ENCODE results near the gene PPIC. TPM values are rescaled to one million over a fixed set of nuclear protein-coding genes. Genes with fewer than 3 reads are reported as not detected.
A peak's percentile ranks its signal among the peaks of the same experiment; 100 is the strongest.

PPIC gene
- total RNA-seq, 1 donor from 2014 or later, result 5.7 TPM

DNA sequence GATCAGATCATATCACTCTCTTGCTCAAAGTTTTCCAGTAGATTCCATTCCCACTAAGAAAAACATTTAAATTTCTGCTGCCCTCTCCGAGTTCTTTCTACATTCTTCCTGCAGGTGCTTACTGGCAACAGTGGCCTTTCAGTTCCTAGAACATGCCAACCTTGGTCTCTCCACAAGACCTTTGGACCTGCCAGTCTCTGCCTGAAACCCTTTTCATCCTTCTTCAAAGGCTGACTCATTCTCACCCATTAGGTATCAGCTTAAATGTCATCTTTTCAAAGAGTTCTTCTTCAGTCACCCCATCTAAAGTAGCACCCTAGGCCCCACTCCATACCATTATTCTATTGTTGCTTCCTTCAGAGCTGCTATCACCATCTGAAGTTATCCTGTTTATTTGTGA, 21.8 kb downstream of the PPIC start:
- Mint-ChIP-seq H3K4me3 (ENCODE audit: unreplicated experiment) (no peak overlapping the region), H3K27me3 (ENCODE audit: unreplicated experiment) (peaks cover 2% of the 10 kb centered on the region), H3K27ac (ENCODE audit: unreplicated experiment) (no peak overlapping the region), H3K9me3 (ENCODE audit: unreplicated experiment) (peaks cover 2% of the 10 kb centered on the region), H3K4me1 (ENCODE audit: low read depth, unreplicated experiment) (no peaks in the 10 kb centered on the region), H3K36me3 (ENCODE audit: unreplicated experiment) (no peaks in the 10 kb centered on the region)
- DNase-seq, result no peak
- TF ChIP-seq, protein P1, sequence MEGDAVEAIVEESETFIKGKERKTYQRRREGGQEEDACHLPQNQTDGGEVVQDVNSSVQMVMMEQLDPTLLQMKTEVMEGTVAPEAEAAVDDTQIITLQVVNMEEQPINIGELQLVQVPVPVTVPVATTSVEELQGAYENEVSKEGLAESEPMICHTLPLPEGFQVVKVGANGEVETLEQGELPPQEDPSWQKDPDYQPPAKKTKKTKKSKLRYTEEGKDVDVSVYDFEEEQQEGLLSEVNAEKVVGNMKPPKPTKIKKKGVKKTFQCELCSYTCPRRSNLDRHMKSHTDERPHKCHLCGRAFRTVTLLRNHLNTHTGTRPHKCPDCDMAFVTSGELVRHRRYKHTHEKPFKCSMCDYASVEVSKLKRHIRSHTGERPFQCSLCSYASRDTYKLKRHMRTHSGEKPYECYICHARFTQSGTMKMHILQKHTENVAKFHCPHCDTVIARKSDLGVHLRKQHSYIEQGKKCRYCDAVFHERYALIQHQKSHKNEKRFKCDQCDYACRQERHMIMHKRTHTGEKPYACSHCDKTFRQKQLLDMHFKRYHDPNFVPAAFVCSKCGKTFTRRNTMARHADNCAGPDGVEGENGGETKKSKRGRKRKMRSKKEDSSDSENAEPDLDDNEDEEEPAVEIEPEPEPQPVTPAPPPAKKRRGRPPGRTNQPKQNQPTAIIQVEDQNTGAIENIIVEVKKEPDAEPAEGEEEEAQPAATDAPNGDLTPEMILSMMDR (IDR thresholded peaks at IDR 0.05; ENCODE audit: partially characterized antibody, unreplicated experiment), result no peak

DNA sequence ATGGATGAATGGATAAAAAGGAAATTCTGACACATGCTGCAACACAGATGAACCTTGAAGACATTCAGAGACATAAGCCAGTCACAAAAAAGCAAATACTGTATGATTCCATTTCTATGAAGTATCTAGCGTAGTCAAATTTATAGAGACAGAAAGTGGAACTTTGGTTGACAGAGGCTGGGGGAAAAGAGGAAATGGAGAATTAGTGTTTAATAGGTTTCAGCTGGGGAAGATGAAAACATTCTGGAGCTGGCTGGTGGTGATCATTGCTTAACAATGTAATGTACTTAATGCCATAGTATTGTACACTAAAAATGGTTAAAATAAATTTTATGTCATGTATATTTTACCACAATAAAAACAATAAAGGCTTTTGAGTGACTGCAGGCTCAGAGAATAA, 24.2 kb downstream of the PPIC start:
- Mint-ChIP-seq H3K9me3 (ENCODE audit: unreplicated experiment) (peaks cover 2% of the 10 kb centered on the region), H3K36me3 (ENCODE audit: unreplicated experiment) (no peaks in the 10 kb centered on the region), H3K4me3 (ENCODE audit: unreplicated experiment) (no peak overlapping the region), H3K4me1 (ENCODE audit: low read depth, unreplicated experiment) (peaks cover 15% of the 10 kb centered on the region), H3K27ac (ENCODE audit: unreplicated experiment) (no peak overlapping the region), H3K27me3 (ENCODE audit: unreplicated experiment) (peaks cover 2% of the 10 kb centered on the region)
- no peak for DNase-seq
- TF ChIP-seq, protein P1 (IDR thresholded peaks at IDR 0.05; ENCODE audit: partially characterized antibody, unreplicated experiment), result no peak

DNA sequence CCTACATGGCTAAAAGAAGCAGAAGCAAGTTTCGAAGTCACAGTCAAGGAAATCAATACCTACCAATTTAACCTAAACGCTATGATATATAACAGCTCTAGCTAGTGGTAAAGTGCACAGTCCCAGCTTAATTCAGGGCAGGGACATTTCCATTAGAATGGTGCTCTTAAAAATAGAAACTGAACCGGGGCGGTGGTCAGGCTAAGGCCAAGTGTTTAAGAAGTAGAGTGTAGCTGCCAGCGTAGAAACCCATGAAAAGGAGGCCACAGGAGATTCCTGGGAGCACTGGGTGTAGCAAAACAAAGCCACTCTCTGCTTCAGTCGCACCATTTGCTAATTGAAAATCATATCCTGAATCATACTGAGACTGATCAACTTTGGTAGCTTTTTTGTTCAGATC, 28.8 kb downstream of the PPIC start:
- peak overlapping the region; percentile 16 for H3K27ac Mint-ChIP-seq (ENCODE audit: unreplicated experiment)
- no peak overlapping the region for H3K4me3 Mint-ChIP-seq (ENCODE audit: unreplicated experiment)
- H3K36me3 Mint-ChIP-seq (ENCODE audit: unreplicated experiment), result no peaks in the 10 kb centered on the region
- peaks cover 2% of the 10 kb centered on the region for H3K9me3 Mint-ChIP-seq (ENCODE audit: unreplicated experiment)
- peaks cover 31% of the 10 kb centered on the region for H3K4me1 Mint-ChIP-seq (ENCODE audit: low read depth, unreplicated experiment)
- DNase-seq, result no peak
- no peaks in the 10 kb centered on the region for H3K27me3 Mint-ChIP-seq (ENCODE audit: unreplicated experiment)
- TF ChIP-seq, protein P1 (IDR thresholded peaks at IDR 0.05; ENCODE audit: partially characterized antibody, unreplicated experiment), result no peak

DNA sequence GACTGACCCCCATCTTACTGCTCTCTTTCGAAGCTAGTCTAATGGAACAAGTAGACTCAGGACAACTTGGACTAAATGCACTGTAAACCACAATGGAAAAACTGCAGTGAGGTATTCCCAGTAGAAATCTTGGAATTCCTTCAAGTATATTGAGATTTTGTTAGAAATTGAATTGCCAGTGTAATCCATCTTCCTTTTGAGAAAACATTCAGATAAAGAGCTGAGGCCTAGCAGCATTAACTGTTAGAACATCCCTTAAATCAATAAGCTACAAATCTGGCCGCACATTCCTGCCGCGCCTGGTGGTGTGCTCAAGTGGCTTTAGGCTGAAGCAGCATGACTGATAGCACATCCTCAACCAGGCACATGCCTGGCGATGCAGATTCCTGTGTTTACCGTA, 29.3 kb downstream of the PPIC start:
- Mint-ChIP-seq H3K4me3 (ENCODE audit: unreplicated experiment) (no peak overlapping the region), H3K36me3 (ENCODE audit: unreplicated experiment) (no peaks in the 10 kb centered on the region), H3K27me3 (ENCODE audit: unreplicated experiment) (no peaks in the 10 kb centered on the region), H3K9me3 (ENCODE audit: unreplicated experiment) (peaks cover 3% of the 10 kb centered on the region), H3K4me1 (ENCODE audit: low read depth, unreplicated experiment) (peaks cover 32% of the 10 kb centered on the region), H3K27ac (ENCODE audit: unreplicated experiment) (no peak overlapping the region)
- DNase-seq, result peak; percentile 32
- TF ChIP-seq, protein P1 (IDR thresholded peaks at IDR 0.05; ENCODE audit: partially characterized antibody, unreplicated experiment), result no peak

DNA sequence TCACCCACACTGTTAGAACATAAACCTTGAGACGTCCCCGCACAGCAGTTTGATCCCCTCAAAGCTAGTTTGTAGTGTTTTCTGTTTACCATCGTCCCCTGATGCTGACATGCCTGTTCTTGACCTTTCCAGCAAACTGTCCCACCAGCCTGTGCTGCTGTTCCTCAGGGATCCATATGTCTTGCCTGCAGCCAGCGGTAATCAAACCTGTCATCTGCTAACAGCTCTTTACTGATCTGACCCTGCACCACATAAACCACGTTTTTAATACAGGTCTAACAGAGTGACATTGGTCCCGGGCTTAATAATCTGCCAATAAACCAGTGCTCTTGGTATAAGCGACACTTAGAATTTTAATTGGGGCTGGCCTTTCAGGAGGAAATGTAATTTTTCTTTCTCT, 34.7 kb downstream of the PPIC start:
- peak; percentile 44 for DNase-seq
- Mint-ChIP-seq H3K27ac (ENCODE audit: unreplicated experiment) (peak overlapping the region; percentile 99), H3K4me3 (ENCODE audit: unreplicated experiment) (peak overlapping the region; percentile 80), H3K27me3 (ENCODE audit: unreplicated experiment) (peaks cover 9% of the 10 kb centered on the region), H3K36me3 (ENCODE audit: unreplicated experiment) (no peaks in the 10 kb centered on the region), H3K4me1 (ENCODE audit: low read depth, unreplicated experiment) (peaks cover 62% of the 10 kb centered on the region), H3K9me3 (ENCODE audit: unreplicated experiment) (peaks cover 20% of the 10 kb centered on the region)
- TF ChIP-seq, protein P1 (IDR thresholded peaks at IDR 0.05; ENCODE audit: partially characterized antibody, unreplicated experiment), result no peak

All from glutamatergic neuron (in vitro differentiated cells).